Epithelial cell of prostate (primary cell): Measurements from ENCODE around the gene DNMBP.
"Not testable (repeated sequence)": the region's sequence is repeated elsewhere in the genome, so short reads cannot be mapped to it uniquely, and the experiment has no call there.

Experiments used
- DNase-seq: peaks from one replicate; pipeline ENCODE4 v3.0.0-alpha.2; 2011; ENCODE audit warnings: low read depth, low spot score
- H3K27ac ChIP-seq: fragments of 450-650 bp; 2 replicates; pipeline ENCODE4 v1.5.1; 2017; ENCODE audit warnings: mild to moderate bottlenecking

DNMBP gene

DNA sequence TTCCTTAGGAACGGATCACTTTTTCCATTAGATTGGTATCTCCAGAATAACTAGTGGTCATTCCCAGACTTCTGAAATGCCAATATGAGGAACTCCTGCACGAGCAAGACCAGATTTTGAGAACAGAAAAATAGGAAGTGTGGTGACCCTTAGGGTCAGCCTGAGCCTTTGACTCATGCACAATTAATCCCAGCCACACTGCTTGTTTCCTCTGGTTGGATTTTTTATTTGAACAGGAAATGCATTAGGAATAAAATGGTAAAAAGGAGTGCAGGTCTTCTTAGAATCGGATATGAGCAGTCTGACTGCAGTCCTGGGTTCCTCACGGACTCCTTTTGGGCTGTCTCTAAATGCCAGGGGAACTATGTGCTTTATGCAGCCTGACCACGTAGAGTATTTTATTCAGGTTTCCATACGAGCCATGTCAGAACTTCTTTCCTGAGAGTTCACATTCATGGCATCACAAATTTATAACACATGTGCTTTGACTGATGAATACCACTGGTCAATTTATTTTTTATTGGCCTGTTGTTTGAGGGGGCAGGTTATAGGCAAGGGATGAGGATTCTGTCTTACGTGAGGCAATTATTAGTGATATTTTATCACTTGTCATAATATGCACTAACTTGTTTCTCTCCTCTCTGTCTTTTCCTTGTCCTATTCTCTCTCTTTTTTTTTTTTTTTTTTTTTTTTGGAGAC is 46.1 kb downstream of the DNMBP start:
- not testable (repeated sequence) for DNase-seq
- peak overlapping the region; percentile 58 for H3K27ac ChIP-seq

- H3K27ac ChIP-seq = no peak overlapping the region
These were observed 50.9 kb downstream of the DNMBP start for GRCh38 chr10:99958806-99959205.

DNA sequence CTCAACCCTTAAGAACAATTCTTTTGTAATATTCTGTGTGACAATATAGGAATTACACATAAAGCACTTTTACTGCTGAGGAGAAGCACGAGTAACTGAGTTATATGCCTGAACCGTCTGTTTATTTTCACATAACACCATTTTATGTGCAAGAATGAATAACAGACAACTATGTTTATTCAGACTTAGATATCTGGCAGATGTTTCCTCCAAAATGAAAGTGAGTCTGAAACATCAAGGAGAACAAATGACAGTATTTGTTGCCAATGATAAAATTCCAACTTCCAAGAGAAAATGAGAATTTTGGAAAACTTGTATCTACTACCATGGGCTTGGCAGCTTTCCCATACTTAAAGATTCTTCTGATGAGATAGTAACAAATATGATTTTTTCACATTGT is 51.4 kb downstream of the DNMBP start:
- no peak overlapping the region for H3K27ac ChIP-seq
- DNase-seq = no peak

More at GRCh38 chr10:99958806-99959205, 50.9 kb downstream of the DNMBP start:
- no peak for DNase-seq

DNA sequence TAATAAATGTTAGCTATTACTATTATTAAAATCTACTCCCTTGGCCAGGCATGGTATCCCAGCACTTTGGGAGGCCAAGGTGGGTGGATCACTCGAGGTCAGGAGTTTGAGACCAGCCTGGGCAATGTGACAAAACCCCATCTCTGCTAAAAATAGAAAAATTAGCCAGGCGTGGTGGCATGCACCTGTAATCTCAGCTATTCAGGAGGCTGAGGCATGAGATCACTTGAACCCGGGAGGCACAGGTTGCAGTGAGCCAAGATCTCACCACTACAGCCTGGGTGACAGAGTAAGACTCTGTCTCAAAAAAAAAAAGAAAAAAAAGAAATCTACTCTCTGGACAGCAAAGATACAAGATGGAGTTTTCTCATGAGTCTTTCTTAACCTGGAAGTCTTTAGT is 56.2 kb downstream of the DNMBP start:
- H3K27ac ChIP-seq, DNase-seq: not testable (repeated sequence)

GRCh38 chr10:99952799-99953198 is 56.9 kb downstream of the DNMBP start:
- no peak for DNase-seq
- no peak overlapping the region for H3K27ac ChIP-seq

- H3K27ac ChIP-seq, DNase-seq: not testable (repeated sequence)
These were observed 63.7 kb downstream of the DNMBP start for GRCh38 chr10:99946051-99946450.

DNA sequence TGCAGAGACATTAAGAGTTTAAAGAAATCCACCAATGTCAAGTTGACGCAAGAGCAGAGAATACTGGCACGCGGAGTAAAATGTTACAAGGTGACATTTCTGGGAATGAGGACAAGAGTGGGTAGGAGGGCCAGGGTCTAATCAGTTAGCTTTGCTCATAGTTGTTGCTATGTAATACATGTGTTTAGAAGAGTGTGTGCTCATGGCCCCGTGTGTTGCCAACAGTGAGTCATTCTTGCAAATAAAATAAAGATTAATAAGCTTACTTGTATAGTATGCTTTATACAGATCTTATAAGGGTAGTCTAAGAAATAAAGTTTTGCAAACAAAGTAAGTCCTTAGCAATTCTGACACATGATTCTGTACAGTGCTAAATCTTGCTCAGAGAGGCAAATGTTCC is 64.5 kb downstream of the DNMBP start:
- peak overlapping the region; percentile 1 for H3K27ac ChIP-seq
- peak; percentile 20 for DNase-seq

DNA sequence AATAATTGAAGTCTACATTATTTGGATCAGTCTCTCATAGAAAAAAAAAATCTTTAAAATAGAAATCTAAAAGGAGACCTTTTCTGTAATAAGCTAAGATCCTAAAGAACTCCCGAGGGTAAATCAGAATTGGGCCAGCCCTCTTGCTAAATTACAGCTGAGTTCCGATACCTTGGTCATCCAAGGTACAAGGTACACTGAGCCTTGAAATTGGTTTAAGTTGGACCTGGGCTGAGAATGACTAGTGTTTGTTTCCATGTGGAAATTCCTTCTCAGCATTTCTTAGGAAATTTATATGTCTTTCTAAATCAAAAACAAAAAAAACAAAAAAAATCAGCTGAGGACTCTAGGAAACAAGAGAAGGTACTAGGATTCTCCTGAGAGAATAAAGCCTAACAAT is 64.9 kb downstream of the DNMBP start:
- DNase-seq = no peak
- H3K27ac ChIP-seq = peak overlapping the region; percentile 1

DNA sequence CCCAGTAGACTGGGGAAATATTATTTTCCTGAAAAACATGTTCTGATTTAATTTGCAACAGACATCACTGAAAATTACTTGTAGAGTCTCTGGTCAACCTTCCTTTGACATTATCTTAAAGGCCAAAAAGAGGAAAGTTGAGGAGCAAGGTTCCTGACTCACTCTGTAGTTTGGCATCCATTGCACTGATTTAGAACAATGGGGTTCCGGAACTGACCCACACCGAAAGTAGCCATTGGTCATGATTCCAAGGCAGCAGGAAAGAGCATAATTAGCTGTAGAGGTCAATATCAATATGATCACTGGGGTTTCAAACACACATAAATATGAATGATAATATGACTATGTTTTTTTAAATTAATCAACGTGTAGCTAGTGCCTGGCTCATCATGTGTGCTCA is 65.8 kb downstream of the DNMBP start:
- no peak overlapping the region for H3K27ac ChIP-seq
- no peak for DNase-seq

DNA sequence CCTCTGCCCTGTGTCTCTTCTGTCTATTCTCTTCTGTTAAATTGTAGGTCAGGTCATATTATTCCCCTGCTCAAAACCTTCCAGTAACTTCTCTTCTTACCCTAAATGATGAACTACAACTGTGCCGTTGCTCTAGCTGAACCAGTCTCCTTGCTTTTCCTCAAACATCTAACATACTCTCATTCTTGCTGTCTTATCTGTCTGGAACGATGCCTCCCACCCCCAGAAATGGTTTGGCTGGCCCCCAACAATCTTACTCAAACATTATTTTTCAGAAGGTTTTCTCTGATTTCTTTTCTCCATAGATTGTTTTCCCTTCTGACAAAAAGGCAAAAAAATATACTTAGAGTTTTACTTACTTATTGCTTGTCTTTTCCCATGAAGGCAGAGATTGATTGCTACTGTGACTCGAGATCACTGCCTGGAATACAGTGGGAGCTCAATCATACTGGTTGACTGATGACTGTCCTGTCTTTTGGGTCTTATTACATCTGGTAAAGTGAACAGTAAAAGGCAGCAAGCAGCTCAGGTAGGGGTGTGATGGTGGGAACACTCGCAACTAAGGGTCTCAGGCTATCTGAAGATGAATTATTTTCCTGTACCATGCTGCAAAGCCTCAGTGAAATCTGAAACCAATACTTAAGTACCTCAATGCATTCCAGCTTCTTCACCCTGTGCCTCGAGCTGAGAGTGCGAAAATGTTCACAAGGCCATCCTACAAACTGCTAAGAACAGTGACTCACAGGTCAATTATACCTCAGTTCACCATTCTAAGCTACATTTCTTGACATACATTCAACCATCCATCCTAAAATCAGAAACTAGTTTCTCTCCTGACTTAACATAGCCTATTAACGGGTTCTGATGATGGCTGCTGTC is 67.6 kb downstream of the DNMBP start:
- no peak for DNase-seq
- H3K27ac ChIP-seq = no peak overlapping the region

DNA sequence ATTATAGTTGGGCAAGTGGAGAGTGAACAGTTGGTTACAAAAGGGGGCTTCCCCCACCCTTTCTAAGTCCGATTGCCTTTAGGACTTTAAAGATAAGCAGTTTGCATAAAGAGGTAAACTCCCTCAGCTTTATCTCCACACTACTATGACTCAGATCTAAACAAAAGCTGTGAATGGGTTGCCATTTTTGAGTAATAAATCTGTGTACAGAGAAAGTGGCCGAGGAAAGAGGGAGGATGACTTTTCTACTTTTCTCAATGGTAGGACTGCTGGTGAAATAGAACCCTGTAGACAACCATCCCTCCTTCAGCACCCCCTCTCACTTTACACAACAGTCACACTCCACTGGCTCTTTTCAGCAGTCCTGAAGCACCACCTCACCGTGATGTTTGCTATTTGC is 71.2 kb downstream of the DNMBP start:
- DNase-seq = no peak
- H3K27ac ChIP-seq = no peak overlapping the region

GRCh38 chr10:99937630-99938029 is 72.1 kb downstream of the DNMBP start:
- DNase-seq = no peak
- no peak overlapping the region for H3K27ac ChIP-seq

DNA sequence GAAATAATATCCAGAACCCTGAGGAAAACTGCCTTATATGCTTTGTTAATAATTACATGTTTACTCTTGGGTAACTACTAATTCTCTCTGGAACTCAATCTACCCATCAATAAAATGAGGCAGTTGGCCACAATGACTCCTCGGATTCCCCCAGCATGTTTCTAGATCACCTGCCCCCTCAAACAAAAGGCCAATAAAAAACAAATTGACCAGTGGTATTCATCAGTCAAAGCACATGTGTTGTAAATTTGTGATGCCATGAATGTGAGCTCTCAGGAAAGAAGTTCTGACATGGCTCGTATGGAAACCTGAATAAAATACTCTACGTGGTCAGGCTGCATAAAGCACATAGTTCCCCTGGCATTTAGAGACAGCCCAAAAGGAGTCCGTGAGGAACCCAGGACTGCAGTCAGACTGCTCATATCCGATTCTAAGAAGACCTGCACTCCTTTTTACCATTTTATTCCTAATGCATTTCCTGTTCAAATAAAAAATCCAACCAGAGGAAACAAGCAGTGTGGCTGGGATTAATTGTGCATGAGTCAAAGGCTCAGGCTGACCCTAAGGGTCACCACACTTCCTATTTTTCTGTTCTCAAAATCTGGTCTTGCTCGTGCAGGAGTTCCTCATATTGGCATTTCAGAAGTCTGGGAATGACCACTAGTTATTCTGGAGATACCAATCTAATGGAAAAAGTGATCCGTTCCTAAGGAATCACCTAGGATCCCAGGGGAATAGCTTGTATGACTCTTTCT is 77.4 kb downstream of the DNMBP start:
- H3K27ac ChIP-seq = peak overlapping the region; percentile 87
- not testable (repeated sequence) for DNase-seq

DNA sequence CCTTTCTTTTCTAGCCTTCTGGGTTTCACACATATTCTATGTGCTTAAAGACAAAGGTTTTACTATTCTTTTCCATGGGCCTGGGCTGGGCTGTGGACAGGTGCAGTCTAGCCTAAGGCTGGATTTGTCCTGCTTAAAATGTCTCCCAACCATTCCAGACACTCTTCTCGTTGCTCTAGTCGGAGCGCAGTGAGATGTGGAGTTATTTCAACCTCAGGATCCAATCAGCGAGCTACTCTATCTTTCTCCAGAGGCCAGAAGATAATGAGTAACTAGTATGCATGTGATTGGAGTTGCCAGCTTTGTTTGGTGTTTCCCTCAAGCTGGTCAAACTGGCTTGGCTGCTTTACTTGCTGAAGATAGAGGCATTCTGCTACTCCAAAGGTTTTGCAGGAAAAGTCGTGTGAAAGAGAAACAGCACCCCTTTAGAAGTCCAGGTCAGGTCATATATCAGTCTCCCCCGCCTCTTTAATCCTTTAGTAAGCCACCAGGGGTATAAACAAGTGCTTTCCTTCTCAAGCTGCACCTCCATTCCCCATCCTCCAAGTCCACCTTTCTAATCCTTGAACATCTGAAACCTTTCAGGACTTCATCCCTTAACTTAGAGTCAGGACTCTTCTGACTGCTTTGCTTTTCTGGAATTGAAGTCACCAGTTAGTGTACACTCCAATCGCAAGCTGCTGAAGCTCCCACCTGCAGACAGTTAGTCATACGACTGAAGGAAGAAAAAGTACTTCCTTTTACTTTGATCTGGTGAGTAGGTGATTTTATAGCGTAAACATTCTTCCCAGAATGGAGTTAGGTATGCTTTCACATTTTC is 78.8 kb downstream of the DNMBP start:
- peak overlapping the region; percentile 87 for H3K27ac ChIP-seq

DNA sequence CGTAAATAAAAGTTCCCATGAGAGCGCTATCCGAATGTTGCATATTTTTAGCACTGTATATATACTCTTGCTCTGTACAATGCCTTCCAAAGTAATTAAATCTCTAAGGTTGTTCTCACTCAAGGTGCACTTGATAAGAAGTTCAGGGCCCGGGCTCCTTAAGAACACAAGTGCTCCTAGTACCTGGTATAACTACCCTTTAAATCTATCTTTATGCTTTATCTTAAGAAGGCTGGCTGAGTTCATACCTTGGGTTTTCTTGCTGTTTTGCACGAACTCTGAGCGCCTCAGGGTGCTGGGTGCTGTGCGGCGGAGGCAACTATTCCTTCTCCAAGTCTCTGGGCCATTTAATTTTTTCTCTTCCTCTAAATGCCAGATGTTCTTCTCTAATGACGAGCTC is 80.4 kb downstream of the DNMBP start:
- no peak for DNase-seq
- H3K27ac ChIP-seq = peak overlapping the region; percentile 87

More for the DNA sequence above, 78.8 kb downstream of the DNMBP start:
- DNase-seq = peak; percentile 83

- DNase-seq = no peak
- H3K27ac ChIP-seq = peak overlapping the region; percentile 11
These were observed 81.9 kb downstream of the DNMBP start for GRCh38 chr10:99927721-99928280.

DNA sequence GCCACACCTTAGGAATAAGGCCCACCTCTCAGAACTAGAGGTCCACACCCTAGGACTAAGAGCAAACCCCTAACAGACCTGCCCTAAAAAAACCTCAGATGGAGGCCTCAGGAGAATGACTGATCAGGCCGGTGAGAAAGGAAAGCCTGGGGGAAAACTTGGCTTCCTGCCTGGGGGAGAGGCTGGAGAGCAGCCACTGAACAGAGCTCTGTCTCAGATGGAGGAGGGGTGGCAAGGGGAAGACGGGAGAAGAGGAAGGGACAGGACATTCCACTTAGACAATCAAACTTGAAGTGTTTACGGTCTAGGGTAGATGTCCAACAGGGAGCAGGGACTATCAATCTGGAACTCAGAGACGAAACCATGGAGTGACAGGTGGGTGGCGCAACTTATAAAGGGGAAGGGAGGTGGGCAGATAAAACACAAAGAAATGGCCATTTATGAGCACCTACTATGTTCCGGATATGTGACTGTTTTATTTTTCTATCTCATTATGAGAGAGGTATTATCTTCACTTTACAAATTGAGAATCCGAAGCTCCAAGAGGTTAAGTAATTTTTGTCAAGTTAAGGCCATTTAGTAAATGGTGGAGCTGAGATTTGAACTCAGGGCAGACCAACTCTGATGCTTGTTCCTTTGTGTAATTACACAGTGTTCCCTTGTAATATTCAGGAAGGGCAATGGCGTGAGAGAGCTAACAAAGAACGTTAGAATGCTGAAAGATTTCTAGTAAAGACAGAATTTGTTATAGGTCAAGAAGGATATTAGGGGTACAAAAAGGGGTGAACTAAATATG is 82.6 kb downstream of the DNMBP start:
- peak overlapping the region; percentile 11 for H3K27ac ChIP-seq
- no peak for DNase-seq

- no peak for DNase-seq
- no peak overlapping the region for H3K27ac ChIP-seq
These were observed 85.1 kb downstream of the DNMBP start for GRCh38 chr10:99924451-99925255.
